ENCODE measurements around the gene NRL.

Gene NRL

DNA sequence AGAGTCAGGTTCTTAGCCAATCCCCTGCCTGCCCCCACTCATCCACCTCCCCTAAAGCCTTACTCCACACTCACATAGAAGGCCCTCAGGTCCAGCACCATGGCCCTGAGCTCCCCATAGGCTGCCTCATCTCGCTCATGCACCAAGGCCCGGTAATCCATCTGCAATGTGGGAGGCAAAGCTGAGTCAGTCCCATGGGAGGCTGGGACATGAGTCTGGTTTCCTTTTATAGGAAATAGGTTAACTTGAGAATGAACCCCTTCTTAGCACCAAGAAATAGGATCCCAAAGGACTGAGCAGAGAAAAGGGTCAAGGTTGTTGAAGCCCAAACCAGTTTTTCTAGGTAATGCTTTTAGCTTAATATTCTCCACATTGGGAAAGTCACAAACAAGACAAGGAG is 28.8 kb upstream of the NRL start:
- no peak for DNase-seq

DNA sequence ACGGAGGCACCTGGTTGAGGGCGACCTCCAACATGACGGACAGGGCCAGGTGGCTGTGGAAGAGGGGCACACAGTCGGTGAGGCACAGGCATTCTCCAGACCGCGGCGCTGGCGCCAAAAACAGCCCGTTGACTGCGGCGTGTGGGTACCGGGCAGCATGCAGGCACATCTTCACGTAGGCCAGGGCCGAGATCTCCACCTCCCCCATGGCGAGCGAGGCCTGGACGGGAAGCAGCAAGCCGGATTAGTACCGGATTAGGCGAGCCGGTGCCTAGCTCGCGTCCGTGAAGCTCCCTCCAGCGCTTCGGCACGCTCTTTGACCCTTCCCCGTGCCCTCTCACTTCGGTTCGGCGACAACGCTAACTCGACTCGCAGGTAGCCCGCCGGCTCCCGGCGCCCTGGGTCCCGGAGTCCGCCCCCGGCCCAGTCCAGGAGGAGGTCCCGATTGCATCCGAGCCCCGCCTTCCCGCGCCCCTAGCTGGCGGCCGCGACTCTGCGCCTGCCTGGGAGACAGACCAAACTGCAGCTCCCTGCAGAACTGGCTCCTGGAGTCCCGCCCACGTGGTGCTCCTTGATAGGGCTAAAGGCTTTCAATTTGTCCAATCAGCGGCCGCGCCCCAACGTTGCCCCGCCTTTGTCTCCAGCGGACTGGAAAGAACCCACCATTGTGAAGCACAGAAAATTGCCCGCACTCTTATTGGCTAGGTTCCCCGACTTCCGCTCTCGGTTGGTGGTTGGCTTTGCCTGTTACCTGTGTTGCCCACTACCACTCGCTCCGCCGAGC is 26.5 kb upstream of the NRL start, which contains the start of gene EMC9:
Gene EMC9, minus strand, starts transcription at position 495 of the 784 bp plus-strand sequence. Its CDS starts 287 bp downstream, at position 208.
- DNase-seq, result peak; percentile 100

DNA sequence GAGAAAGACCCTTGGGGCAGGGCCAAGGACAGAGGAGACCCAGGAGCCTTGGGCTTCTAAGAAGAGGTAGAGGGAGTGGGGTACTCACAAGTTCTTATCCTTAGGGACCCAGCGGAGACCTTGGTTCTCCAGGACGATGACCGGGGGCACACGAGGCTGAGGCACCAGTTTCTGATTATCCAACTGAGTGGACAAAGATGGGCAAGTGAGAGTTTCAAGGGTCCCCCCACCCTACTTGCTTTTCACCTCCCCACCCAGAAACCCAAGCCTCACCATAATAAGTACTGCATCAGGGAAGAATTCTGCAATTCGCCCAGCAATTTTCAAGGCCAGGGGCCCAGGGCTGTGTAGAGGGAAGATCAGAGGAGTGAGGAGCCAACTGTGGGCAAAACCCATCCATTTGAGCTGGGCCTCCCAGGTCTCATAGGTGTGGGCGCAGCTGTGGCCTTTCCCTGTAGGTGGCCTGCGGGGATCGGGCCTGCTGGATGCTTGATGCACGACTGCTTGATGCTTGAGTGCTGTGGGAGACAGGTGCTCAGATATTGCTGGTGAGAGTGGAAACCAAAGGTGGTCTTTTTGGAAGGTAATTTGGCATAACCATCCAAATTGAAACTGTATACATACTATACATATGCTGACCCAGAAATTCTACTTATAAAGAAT is 24.7 kb upstream of the NRL start:
- DNase-seq, result no peak

DNA sequence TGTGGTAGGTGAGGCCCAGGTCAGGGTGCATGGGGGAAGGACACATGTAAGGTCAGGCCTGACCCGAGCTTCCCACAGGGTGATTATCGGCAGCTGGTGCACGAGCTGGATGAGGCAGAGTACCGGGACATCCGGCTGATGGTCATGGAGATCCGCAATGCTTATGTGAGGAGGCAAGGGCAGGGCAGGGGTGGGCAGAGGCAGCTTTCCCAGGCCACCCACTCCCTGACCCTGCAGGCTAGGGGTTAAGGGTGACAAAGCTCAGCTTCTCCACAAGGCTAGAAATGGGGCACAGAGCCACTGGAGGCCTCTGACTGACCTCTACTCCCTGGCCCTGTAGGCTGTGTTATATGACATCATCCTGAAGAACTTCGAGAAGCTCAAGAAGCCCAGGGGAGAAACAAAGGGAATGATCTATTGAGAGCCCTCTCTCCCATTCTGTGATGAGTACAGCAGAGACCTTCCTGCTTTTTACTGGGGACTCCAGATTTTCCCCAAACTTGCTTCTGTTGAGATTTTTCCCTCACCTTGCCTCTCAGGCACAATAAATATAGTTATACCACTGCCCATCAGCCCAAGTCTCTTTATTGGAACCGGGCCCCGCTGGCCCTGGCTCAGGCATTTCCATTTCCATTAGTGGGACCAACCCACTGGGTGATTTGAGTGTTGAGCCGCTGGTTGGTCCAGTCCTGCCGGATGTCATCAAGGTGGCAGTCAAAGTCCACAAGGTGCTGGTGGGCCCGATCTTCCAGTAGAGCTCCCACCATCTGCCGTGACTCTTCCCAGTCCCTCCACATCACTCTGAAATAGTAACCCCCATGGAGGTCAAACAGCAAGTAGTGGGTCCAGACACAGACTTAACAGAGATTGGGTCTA is 23.9 kb upstream of the NRL start:
- no peak for DNase-seq

DNA sequence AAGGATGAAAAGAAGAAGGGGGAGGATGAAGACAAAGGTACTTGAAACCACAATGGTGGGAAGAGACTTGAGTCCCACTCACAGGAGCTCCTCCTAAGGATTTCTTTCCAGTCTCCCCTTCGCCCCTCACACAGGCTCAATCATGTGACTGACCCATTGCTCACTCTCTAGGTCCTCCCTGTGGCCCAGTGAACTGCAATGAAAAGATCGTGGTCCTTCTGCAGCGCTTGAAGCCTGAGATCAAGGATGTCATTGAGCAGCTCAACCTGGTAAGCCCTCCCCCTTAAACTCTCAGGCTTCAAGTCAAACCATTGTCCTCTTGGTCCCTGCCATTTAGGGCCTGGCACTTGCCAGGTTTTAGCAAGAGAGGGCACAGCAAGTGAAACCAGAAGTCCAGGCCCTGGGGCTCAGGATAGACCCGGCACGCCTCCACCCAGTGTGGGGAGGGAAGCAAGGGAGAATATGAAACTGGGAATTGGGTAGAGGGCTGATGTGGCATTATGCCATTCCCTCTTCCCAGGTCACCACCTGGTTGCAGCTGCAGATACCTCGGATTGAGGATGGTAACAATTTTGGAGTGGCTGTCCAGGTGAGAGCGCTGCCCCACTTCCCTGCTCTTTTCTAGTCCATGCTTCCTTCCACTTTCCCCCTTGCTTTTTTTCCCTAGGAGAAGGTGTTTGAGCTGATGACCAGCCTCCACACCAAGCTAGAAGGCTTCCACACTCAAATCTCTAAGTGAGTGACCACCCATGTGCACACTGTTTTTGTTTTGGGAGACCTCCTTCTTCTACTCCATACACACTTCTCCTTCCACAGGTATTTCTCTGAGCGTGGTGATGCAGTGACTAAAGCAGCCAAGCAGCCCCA is 23.0 kb upstream of the NRL start:
- DNase-seq, result no peak

DNA sequence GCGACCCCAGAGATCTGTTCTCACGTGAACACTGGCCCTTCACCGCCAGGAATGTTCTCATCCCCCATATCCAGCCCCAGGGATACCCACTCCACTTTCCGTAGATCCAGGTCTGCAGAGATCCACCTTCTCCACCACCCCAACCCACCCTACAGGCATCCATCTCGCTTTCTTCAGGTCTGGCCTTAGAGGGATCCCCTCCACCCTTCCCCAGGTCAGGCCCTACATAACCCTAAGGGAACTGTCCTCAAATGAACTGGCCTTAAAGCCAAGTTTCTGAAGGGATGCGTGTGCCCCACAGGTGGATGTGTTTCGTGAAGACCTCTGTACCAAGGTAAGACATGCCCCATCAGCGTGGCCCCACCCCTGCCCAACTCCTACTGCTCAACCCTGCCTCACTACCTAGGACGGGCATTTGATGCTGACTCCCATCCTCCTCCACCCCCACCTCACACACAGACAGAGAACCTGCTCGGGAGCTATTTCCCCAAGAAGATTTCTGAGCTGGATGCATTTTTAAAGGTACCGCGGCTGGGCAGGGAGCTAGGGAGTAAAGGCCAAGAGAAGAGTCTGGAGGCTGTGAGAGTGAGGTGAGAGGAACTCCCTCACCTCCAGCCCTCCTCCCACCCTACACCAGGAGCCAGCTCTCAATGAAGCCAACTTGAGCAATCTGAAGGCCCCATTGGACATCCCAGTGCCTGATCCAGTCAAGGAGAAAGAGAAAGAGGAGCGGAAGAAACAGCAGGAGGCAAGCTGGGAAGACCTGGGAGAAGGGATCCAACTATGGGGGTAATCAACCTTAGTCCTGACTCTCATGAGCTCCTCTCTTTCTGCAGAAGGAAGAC is 22.2 kb upstream of the NRL start:
- DNase-seq, result no peak

DNA sequence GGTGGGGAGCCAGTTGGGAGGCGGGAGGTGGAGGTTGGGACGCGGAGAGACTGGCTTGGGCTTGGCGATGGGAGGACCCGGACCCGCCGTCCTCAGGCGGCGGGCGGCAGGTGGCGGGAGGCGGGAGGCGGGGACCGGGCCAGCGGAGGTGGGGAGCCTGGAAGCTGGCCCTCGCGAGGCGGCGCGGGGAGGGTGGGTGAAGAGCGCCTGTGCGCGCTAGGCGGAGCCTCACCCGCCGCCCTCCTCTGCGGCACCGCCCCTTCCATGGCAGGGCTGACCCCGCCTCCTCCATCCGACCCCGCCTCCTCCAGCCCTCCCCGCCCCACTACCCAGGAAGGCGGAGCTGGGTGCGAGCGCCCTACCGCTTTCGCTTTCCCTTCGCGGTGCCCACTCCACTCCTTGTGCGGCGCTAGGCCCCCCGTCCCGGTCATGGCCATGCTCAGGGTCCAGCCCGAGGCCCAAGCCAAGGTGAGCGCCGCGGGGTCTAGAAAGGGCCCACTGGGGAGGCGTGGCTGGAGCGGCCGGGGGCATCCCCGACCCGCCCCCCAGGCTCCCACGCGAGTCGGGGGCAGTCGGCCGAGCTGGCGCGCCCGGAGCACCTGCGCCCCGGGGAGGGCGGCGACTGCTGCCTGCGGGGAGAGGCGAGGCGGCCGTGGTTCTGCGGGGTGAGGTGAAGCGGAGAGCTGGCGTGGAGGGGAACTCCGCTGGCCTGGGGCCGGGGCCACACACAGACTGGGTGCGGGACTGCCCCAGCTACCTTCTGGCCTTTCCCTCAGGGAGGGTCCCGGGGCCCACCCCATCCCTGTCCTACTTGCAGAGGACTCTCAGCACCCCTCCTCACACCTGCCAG is 21.3 kb upstream of the NRL start, which contains the start of gene PSME1:
Gene PSME1, plus strand, starts transcription at position 361 of the 850 bp plus-strand sequence. Its CDS starts 69 bp downstream, at position 430.
- peak; percentile 93 to 94 for DNase-seq

DNA sequence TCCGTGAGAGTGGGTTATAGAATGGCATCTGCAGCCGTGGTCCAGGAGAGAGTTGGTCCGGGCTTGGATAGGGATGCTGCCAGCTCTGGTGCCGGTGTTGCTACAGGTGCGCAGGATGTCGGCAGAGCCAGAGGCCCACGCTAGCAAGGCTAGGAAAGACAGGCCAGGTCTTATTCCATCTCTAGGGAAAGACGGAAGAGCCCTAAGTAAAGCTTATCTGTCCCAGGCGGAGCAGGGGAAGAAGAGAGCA is 20.8 kb upstream of the NRL start:
- DNase-seq, result no peak

DNA sequence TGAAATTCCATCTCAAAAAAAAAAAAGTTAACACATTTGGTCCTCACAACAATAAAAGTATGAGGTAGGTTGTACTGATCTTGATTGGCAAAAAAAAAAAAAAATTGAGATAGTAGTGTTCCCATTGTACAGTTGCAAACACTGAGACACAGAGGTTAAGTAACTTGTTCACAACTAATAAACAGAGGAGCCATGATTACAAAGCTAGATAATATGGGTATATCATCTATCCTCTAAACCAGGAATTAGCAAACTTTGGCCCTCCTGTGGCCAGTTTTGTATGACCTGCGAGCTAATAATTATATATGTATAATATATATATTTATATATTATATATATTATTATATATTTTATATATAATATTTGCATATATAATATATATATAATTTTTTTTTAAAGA is 19.0 kb upstream of the NRL start:
- no peak for DNase-seq

DNA sequence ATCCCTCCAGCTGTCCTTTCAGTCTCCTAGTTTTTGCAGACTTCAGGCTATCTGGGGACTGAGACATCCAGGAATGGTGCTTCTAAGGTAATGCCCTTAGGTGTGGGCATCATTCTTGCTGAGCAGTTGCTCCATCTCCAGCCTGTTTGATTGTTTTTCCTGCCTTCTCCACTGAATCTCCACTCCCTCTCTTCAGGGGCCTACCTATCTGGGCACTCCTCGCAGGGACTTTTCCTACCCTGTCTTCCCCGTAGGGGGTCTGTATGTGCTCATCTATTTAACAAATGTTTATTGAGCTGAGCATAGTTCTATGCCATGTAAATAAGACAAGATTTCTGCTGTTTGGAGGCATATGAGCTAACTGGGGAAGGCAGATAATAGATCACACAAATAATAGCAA is 18.2 kb upstream of the NRL start:
- no peak for DNase-seq

DNA sequence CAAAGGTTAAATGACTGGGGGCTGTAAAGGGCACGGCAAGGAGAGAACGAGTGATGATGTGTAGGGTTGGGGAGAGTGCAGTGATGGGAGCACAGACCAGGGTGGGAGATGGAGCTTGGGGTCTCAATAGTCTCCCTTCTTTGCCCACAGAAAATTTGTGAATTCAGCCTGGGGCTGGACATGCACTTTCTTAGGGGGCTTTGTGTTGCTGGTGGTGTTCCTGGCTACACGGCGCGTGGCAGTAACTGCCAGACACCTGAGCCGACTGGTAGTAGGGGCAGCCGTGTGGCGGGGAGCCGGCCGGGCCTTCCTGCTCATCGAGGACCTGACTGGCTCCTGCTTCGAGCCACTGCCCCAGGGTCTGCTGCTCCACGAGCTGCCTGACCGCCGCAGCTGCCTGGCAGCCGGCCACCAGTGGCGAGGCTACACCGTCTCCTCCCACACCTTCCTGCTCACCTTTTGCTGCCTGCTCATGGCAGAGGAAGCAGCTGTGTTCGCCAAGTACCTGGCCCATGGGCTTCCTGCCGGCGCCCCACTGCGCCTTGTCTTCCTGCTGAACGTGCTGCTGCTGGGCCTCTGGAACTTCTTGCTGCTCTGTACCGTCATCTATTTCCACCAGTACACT is 17.4 kb upstream of the NRL start:
- no peak for DNase-seq

DNA sequence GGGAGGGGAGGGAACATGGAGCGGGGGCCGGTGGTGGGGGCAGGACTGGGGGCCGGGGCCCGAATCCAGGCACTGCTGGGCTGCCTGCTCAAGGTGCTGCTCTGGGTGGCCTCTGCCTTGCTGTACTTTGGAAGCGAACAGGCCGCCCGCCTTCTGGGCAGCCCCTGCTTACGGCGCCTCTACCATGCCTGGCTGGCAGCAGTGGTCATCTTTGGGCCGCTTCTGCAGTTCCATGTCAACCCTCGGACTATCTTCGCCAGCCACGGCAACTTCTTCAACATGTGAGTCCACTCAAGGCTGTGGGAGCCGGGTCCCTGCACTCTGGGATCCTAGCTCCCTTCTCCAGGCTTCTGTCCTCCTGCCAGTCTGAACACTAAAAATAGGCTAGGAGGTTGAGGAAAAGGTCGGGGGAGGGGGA is 16.8 kb upstream of the NRL start:
- no peak for DNase-seq

DNA sequence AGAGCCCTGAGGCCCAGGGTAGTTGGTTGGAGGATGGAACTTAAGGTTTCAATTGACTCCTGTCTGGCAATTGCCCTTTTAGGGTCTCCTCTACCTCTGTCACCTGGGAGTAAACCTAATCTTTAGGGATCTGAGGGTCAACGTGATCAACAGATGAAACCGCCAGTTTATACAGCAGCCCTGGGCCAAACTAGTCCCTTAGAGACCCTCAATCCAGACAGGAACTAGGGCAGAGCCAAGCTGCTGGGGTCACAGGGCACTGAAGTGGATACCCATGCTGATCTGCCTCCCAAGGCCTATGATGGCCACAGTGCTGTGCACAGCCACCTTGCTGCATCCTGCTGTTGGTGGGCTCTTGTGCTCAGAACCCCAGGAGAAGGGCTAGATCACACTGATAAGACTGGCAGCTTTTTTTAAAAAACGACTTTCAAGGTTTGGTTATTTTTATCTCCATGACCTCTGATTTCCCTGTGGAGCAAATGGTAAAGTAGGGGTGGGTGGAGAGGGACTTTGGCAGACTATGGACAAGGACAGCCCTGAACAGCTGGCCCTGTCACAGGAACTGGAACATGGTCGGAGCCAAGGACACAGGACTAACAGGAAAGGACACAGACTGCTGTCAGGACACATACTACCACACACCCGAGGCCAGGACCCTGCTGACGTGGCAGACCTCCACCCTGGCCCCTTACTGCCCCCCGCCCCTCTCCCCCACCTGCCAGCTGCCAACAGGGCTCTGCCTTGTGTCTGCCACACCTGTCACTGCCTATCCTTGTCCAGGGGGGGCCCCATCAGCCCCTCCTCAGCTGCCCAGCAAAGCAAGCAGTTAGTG is 16.2 kb upstream of the NRL start:
- no peak for DNase-seq

DNA sequence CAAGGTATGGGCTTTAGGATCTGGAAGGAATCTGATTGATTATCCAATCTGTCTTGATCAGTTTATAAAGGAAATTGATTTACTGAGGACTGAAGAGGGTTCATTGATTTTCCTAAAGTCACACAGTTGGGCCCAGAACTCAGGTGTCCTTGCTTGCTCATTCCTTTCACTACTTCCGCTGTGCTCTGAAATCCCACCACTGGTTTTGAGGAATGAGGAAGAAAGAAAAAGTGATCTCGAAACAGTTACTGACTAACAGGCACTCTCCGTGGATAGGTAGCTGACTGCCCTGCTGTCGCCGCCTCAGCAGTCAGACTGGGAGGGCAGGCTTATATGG is 15.6 kb upstream of the NRL start, which contains the start of gene FITM1:
Gene FITM1, plus strand, starts transcription at position 280 of the 337 bp plus-strand sequence. CDS start 905 bp downstream, outside the sequence.
- DNase-seq, result no peak

DNA sequence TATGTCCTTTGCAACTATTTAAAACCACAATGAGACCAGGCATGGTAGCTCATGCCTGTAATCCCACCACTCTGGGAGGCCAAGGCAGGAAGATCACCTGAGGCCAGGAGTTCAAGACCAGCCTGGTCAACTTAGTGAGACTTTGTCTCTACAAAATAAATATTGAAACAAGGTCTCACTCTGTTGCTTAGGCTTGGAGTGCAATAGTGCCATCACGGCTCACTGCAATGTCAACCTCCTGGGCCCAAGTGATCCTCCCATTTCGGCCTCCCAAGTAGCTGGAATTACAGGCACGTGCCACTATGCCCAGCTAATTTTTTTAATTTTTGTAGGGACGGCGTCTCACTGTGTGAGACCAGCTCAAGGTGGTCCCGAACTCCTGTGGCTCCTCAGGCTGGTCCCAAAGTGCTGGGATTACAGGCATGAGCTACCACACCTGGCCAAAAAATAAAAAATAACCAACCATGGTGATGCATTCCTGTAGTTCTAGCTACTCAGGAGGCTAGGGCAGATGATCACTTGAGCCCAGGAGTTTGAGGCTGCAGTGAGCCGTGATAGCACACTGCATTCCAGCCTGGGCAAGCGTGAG is 14.8 kb upstream of the NRL start:
- no peak for DNase-seq

DNA sequence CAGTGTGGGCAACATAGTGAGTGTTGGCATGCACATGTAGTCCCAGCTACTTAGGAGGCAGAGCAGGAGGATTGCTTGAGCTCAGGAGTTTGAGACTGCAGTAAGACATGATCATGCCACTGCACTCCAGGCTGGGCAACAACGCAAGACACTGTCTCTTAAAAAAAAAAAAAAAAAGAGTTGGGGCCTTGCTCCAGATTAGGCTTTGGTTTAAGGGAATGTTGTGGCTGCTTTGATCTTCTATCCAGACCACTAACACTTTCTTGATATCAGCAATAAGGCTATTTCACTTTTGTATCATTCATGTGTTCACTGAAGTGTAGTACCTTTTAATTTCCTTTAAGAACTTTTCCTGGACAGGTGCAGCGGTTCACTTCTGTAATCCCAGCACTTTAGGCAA is 12.9 kb upstream of the NRL start:
- DNase-seq, result no peak

DNA sequence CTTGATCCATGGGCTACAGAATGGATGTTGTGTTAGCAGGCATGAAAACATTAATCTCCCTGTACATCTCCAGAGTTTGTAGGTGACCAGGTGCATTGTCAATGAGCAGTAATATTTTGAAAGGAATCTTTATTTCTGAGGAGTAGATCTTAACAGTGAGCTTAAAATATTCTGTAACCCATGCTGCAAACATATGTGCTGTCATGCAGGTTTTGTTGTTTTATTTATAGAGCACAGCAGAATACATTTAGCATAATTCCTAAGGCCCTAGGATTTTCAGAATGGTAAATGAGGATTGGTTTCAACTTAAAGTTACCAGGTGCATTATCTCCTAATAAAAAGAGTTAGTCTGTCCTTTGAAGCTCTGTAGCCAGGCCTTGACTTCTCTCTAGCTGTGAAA is 12.2 kb upstream of the NRL start:
- no peak for DNase-seq
